ENCODE data around the gene LDB2.

The LDB2 gene

GRCh38 chr4:16790508-16790907, 107.9 kb downstream of the LDB2 start:
- DNase-seq = no peak

DNA sequence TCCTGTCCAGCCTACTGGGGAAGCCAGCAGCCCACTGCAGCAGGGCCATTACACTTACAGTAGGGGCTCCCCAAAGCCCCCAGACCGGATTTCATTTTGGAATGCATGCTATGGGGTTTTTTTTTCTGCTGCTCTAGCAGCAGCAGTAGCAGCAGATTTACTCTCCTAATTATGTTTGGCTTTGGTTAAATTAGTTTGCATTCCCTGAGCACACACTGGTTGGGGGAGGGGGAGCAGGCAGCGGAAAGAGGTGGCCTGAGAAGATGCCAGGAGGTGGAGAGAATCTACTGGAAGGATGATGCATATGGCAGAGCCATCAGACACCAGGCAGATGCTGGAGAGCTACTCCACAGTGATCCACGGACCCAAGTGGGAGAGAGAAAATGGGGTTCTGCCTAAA, 109.6 kb downstream of the LDB2 start:
- DNase-seq = no peak

GRCh38 chr4:16785793-16786527, 112.5 kb downstream of the LDB2 start:
- peak; percentile 56 for DNase-seq

DNA sequence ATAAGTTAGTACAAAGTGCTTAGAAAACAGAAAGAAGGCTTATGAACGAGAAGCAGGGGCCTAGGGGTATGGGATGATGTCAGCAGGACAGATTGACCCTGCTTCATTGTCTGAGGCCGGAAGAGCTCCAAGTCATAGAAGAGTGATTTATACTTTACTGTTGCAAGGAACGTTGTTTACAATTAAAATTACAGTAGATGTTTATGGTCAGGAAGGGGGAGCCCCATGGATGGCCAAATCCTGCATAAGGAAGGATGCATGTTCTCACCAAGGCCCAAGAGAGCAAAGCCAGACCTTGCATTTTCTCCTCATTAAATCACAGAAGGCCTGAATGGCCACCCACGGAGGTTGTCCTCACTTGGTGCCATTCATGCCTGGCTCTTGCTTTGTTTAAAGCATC, 115.3 kb downstream of the LDB2 start:
- DNase-seq = no peak

GRCh38 chr4:16779028-16779675, 119.3 kb downstream of the LDB2 start:
- peak; percentile 67 for DNase-seq

GRCh38 chr4:16777726-16778125, 120.7 kb downstream of the LDB2 start:
- DNase-seq = no peak

DNA sequence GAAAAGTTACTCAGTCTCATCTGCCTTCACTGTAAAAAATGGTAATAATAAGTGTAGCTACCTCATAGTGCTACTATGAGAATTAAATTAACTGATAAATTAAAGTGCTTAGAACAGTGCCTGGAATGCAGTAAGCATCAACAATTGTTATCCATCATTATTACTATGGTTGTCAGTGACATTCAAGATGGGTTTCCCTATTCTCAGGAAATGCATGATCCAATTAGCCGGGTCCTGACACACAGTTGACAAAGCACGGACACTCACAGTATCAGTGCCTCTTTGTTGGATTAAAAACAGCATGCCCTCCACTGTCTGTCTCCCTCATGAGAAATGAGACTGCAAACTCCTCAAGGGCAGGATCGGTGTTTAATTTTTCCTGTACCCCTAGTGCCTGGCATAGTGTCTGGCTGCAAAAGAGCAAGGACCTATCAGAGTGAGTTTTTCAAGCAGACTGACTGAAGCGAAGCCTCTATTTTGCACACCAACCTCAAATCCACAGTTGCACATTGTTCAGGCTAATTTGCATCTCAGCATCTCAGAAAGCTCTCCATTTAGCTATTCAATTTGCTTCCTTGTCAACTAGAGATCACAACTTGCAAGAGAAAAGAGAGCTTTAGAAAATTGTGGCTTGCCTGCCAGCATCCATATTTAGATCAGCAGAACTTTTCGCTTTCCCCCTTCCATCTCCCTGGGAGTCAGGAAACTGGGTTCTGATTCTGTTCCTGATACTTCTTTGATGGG, 122.9 kb downstream of the LDB2 start:
- no peak for DNase-seq

DNA sequence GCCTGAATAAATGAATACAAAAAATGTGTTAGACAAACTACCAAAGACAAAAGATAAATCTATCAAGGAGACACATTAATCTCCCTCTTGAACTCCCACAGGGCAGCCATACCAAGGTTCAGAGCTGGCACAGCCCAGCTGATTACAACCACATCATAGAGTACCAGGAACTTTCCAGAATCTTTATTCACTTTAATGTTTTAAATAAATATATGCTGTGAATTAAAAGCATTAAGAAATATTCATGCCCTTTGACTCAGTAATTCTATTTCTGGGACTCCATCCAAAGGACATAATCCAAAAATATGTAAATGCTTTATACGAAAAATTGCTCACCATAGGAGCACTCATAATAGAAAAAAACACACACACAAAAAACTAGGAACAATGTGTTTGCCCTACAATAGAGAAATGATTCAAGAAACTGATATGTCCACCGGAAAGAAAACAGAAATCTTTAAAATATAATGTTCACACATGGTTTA, 126.0 kb downstream of the LDB2 start:
- peak; percentile 84 for DNase-seq

DNA sequence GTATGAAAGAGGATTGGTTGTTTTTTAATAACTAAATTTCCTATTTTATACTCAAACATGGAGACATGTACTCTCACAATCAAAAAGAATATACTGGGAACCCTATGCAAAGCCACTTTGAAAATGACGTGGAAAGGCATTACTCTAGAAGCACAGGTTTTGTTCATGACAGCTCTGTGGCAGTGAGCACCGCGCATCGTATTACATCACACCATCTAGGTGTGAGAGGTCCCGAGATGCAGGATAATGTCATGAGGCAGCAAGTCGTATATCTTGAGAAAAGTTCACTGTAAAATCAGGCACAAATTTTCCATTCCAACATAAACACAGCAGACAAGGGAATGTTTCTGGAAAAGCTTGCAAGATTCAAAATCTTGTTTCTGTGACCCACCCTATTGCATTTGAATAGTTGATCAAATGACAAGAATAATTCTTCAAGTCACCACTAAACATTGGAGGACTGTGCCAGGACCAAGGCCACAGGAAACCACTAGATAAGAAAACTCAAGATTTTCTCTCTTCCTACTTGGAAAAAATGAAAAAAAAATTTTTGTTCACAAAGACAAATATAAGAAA, 127.6 kb downstream of the LDB2 start:
- DNase-seq = no peak

- DNase-seq = no peak
These were observed 130.6 kb downstream of the LDB2 start for GRCh38 chr4:16767861-16768260.

DNA sequence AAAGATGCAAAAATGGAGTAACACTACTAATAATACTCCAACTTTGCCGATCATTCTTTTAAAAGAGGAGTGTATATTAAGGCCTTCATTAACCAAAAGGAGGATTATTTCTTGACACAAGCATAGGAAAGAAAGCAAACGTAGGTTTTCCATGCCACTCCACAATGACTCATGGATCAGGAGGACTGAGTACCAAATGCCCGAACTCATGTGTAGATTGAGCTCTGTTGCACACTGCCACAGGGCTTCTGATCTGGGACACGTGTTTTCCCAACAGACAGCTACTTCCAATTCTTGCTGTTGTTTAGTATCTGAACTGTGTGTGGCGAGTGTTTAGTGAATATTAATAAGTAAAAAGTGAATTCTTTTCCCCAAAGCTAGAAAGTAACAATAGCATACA, 131.2 kb downstream of the LDB2 start:
- DNase-seq = no peak

- DNase-seq = peak; percentile 59
These were observed 132.9 kb downstream of the LDB2 start for GRCh38 chr4:16765546-16765945.

DNA sequence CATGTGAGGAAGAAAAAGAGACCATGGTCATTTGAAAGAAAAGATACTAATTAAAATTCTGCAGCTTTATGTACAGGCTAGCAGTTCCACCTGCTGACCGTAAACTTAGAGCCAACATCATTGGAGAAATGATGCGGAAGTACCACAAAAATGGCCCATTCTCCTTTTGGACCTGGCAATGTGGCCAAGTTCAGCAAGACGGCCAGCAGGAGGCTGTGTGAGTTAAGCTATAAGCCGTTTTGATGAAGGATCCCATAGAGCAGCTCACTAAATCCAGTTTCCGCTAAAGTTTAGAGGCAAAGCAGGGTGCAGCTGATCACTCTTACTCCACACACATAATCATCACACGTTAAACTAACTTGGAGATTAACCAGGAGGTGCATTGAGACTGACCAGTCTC, 133.8 kb downstream of the LDB2 start:
- DNase-seq = no peak

DNA sequence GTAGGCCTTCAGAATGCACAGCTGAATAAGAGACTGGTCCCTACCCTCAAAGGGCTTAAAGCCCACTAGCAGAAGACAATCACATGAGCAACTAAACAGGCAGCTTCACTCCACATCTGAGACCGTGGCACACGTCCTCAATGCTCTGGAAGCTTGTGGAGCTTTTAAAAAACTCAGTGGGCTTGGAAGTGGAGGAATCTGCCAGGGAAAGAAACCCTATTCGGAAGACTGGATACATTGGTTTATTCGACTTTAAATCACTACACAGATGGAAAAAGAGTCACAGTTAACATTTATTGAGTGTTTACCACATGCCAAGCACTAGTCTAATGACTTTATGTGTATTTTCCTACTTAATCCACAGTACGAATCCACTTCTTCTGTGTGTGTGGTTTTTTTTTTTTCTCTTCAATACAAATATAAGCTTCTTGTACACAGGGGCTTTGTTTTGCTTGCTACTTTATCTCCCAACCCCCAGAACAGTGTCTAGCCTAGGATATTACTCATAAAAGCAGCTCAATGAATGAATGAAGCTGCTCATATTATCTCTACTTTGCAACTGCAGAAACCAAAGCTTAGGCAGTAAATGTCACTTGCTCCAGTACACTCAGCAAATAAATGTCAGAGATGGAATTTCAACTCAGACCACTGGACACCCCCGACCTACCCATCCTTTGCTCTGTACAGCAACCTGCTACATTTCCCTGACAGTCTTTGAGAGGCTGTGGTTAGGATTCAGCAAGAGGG, 137.7 kb downstream of the LDB2 start:
- DNase-seq = no peak

DNA sequence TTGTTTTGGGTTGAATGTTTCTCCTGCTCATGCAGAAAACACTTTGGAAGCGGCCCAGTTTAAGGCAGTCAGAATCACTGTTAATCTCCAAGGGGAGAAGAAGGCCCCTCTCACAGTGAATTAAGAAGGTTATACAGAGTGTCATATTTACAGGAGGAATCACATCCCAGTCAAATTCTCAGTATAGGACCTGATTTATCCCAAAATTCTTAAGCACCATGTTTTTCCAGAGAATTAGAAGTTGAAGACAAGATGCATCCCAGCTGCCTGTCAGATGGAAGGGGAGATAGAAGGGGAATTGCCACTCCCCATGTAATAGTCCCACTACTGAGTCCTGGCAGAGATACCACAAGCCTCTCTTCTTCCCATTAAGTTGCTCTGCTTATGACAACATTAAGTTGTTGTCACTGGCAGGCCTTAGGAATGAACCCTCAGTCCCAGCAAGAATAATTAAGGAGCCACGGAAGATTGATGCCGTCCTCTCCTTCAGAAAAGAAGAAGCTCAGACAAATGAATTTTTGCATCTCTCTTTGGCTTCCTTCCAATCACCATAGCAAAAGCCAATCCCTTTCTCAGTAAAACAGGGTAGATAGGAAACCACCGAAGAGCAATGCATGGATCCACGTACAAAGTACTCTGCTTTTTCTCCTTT, 138.4 kb downstream of the LDB2 start:
- DNase-seq = peak; percentile 38

DNA sequence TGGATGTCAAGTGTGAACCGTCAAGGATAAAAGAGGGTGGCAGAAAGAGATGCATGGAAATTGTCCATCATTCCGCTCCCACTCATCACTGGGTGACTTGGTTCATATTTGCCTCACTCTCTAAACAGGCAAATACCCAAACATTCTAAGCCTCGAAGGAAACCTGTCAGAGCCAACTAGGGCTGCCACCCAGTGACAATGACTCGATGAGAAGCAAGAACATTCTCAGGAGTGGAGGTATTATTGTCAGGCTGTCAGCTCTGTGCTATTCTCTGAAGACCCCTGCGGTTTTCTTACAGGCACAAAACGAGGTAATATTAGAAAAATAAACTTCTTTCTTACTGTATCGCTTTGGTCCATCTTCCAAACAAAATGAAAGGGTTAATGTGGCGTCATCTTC, 139.6 kb downstream of the LDB2 start:
- DNase-seq = no peak

DNA sequence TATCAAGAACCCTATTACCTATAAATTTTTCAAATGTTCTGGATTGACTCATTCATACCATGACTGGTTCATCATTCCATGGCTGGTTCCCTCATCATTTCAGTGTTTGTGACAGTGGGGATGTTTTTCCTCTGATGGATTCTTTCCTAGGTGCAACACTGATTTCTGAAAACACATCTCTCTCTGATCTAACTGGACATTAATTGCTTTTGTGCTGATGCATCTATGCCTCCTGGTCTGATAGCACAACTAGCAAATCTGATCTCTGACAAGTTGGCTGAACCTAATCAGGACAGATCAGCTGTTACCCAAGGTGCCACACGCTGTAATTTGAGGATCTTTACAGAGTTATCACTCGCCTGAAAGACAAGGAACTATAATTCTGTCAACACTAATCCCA, 140.2 kb downstream of the LDB2 start:
- DNase-seq = no peak

- peak; percentile 75 for DNase-seq
These were observed 141.3 kb downstream of the LDB2 start for GRCh38 chr4:16757080-16757521.

DNA sequence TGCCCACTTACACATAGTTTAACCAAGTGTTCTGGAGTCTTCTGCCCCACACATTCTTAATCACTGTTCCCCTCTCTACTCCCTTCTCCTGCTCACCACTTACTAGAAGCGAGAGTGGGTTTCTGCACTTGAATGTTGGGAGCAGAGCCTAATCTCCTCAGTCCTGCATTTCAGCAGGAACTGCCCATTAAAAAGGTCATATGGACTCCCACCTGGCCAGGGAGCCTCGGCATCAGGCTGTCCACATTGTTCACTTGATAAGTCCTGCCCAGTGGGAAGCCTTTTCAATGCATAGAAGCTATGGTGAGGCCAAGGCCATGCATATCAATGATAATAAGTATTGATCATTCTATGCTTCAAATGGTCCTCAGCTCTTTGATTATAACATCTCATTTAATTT, 144.3 kb downstream of the LDB2 start:
- no peak for DNase-seq

DNA sequence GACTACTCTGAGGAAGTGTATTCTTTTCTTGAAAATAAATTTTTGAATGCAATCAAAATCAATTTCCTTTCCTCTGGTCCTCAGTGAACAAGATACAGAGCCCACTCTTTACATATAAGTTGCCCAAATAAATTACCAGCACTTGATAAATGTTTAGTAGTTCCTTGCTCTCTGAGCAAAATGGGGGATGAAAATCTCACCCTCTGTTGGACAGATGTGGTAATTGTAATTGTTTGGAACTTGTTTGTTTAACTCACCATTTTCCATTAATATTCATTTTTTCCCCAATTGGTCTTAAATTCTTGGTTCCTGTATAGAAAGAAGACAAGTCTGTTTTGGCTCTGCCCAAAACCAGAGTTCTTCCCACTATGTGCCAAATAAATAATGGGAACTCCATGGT, 146.3 kb downstream of the LDB2 start:
- DNase-seq = no peak

- peak; percentile 34 for DNase-seq
These were observed 147.4 kb downstream of the LDB2 start for GRCh38 chr4:16750882-16751642.

Data from fibroblast of skin of right biceps (primary cell).